CD4-positive, alpha-beta T cell treated with Interleukin-4 for 1 hour (primary cell): ENCODE measurements around the gene PINLYP.

Source experiments
- DNase-seq, 2 donors: peaks; one replicate each; pipeline ENCODE4 v3.0.0-alpha.2; 2020 to 2022

Gene PINLYP

DNA sequence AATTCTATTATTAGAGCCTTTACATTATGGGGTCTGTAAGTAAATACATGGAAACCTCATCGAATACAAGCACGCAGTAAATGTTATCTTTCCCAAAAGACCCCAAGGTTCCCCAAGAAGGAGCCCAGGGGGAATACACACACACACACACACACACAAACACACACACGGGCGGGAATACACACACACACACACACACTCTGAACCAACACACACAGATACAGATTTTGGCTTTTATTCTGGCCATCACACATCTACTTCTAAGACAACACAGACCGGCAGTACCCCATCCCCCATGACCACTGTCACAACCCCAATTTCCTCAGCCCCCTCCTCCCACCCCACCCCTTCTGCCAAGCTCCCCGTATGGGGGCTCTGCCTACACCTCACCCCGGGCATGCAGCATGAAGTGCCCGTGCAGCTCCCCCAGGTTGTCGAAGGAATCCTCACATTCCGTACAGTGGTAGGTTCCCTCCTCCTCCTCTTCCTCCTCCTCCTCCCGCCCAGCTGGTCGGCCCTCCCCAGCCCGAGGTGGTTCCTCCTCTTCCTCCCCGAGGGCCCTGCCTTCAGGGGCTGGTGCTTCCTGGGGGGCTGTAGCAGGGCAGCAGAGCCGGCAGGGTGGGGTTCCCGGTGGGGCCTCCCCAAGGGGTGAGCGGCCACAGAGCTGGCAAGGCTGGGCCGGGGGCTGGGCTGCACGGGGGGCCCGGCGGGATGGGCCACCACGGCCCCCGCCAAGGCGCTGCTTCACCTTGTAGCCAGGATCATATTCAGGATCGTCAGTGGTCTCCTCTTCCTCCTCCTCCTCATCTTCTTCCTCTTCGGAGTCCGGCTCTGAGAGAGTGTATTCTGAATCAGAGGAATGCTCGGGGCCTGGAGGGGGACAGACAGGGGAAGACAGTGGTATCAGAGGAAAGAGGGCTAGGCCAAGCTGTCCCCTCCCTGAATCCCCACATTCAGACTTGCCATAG is 31.9 kb downstream of the PINLYP start:
- DNase-seq = no peak

DNA sequence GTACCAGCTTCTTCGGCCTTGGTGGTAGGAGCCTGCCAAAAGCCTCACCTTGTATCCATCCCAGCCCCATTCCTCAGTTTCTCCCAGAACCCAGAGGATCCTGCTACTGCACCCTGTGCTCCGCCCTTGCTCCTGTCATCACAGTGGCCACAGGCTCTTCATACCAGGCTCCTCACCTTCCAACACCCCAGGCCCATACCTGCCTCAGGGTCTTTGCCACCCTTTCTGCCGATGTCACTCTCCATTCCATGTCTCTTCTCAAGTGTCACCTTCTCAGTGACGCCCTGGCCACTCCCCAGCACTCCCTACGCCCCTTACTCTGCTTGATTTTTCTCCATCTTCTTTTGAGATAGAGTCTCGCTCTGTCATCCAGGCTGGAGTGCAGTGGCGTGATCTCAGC is 34.3 kb downstream of the PINLYP start:
- no peak for DNase-seq

DNA sequence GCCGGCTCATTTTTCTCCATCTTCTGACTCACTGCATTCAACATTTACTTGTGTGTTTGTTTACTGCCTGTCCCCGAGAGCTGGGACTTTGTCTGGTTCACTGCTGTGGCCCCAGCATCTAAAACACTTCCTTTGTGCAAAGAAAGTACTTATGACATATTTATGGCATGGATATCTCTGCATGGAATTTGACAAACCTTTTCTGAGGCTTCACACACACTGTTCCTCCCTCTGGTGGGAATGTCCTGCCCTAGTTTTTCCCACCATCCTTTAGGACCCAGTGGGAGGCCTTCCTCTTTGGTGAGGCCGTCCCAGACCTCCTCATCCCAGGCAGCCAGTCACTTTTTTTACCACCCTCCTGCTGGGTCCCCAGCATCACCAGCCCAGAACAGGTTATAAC is 34.9 kb downstream of the PINLYP start:
- no peak for DNase-seq

DNA sequence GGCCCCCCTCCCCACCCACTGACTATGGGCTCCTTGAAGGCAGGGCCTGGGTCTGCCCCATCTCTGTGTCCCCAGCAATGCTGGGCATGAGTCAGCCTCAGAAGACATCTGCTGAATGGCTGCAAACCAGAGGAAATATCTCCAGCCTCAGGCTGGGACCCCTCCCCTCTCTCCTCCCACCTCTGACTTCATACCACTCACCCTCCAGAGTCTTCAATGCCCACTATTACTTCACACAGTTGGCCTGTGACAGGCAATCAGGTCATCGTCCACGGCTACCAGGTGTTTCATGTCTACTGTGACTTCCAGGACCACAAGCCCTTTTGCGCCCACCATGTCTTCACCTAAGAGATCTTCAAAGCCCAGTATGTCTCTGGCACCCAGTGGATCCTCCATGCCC is 36.2 kb downstream of the PINLYP start, which contains the start of gene SRRM5:
Gene SRRM5, plus strand, starts transcription at position 301 of the 400 bp plus-strand sequence. Its CDS starts 34 bp downstream, at position 335.
- no peak for DNase-seq

DNA sequence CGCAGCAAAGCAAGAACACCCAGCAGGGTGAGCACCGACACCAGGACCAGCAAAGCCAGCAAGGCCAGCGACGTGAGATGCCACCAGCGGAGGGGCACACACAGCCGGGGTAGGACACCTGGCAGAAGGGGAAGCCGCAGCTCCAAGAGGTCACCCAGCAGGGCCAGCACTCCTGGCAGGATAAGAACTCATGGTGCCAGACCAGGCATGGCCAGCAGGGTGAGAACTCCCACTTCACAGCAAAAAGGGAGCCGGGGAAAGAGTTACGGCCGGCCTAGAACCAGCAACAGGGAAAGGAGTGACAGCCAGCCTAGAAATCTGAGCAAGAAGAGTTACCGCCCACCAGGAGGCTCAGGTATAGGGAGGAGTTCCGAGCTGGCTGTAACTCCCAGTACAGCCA is 36.8 kb downstream of the PINLYP start:
- DNase-seq = no peak

DNA sequence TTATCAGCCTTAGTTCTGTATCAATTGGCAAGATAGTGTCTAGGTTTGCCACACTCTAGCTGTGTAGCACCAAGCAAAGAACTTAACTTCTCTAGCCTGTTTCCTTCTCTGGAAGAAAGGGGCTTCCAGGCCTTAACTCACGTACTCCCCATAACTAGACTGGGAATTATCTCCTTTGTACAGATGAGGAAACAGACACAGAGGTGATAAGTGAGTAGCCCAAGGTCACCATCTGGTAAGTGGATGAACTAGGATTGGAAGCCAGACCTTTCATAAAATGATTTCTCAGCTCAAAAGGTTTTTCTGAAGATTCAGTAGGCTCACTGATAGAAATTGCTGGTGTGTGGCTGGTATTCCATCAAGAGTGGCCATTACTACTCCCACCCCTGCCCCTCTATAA is 40.7 kb downstream of the PINLYP start:
- DNase-seq = no peak

DNA sequence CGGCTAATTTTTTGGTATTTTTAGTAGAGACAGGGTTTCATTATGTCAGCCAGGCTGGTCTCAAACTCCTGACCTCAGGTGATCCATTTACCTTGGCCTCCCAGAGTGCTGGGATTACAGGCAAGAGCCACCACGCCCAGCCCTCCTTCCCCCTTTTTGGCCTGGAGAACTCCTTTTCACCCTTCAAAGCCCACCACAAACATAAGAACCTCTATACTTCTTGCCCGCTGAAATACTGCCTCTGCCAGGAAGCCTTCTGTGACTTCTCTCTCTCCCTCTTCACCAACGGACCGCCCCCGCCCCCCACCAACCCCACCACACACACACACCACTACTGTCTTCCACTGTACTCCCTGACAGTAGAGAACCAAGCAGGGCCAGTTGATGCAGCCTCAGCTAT is 41.4 kb downstream of the PINLYP start:
- no peak for DNase-seq

DNA sequence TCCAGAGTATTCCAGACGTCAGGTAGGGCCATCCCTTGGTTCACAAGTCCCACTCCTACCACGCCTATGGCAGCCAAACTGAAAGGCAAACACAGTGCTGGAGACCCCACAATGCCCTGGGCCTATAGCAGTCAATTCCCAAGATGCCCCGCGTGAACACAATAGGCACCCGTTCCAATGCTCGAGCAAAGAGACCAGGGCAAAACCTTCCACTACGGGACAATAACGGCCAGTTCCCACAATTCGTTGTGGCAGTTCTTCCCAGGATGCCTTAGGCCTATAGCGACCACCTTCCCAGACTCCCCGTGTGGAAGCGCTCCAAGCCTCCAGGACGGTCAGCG is 43.3 kb downstream of the PINLYP start:
- DNase-seq = peak; percentile 39 to 44

DNA sequence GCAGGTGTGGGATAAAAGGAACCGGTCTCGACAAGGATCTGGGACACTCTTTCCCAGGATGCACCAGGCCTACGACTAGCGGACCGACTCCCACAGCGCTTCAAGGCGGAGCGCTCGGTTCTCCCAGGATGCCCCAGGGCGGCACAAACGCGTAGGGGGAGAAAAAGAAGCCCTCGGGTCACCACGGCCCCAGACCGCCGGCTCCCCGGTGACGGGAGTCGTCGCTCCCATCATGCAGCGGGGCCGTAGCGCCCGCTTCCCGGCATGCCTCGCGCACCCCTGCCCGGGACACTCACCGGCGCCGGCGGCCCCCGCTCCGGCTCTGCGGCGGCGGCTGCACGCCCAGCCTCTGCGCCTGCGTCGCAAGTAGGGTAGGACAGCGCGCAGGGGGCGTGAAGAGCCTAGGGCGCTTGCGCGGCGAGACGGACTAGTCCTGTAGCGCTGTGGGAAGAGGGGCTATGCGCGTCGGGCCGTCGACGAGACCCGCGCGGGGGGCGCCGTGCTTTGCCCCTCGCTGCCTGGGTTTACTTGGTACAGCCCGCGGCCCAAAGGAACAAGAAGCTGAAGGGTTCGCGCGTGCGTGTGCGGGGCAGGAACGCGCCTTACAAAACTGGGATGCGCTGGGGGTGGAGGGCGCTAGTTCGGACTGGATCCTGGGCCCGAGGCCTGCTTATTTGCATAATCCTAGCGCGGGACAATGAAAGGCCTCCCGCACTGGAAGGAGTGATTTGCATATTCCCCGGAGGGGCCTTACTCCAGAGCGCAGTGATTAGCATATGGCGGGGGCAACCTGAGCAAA is 43.9 kb downstream of the PINLYP start, which contains the start of gene ZNF428:
Gene ZNF428, minus strand, starts transcription at position 368 of the 799 bp plus-strand sequence. CDS start 5,325 bp downstream, outside the sequence.
- peak; percentile 90 for DNase-seq

DNA sequence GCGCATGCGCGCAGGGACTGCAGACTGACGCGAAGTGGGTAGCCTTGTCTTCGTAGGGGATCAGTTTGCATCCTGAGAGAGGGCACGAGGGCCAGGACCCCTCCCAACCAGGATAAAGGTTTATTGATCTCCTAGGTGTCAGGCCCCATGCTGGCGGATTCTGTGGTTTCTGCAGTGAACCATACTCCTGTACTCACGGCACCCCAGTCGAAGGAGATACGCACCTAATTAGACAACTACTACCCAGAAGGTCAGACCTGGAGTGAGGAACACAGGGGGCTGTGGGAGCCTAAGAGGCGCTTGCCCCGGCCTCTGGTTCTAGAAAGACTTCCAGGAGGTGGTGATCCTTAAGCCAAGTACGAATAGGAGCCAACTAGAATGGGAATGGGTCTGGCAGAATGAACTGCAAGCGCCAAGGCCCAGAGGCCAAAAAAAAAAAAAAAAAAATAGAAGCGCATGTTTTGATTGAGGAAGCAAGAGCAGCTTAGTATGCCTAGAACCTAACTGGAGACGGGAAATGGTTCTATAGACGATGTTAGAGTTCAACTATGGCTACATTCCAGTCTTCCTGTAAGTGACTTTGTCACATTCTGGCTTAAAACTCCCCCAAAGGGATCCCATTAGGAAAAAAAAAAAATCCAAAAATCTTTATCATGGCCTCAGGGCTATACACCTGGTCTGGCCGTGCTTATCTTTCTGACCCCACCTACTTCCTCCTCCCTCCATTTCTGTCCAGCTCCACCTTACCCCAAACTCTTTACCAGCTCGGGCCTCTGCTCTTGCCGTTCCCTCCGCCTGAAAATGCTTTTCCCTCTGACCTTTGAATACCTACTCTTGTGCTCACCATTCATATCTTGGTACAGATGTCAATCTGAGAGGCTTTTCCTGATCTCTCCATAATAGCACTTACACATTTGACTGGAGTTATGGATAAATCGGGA is 44.7 kb downstream of the PINLYP start:
- peak in 1 of 2 donors; percentile 87 for DNase-seq

DNA sequence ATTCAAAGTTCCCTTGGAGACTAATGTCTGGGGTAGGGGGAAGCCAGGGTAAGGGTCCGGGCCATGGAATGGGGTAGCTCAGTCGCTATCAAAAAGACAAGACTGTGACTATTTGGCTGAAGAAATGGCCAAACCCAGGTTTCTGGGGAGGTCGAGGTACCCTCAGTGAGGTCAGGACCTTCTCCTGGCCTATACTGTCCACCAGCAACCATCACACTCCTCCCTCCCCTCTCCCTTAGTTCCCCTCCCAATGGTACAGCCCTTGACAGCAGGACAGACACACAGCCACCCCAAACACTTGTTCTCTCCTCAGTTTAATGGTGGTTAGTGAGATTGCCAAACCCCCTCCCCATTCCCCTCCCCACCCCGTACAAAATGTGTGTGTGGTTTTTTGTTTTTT is 46.5 kb downstream of the PINLYP start:
- DNase-seq = no peak

DNA sequence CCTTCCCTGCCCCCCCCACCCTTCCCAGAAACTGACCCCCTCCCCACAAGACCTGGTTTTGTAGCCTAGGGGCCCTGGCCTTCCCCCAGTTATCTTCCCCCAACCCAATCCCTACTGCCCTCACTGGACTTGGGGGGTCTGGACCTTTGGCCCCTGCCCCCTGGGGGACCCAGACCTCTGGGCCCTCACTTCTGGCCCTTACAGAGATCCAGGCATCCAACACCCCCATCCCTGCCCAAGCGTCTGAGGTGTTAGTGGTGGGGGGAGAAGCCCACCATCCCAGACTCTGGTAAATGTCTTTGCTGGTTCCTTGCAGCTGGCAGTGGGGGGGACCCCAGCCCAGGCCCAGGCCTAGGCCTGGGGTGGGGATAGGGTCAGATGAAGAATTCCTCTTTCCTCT is 47.4 kb downstream of the PINLYP start:
- no peak for DNase-seq

DNA sequence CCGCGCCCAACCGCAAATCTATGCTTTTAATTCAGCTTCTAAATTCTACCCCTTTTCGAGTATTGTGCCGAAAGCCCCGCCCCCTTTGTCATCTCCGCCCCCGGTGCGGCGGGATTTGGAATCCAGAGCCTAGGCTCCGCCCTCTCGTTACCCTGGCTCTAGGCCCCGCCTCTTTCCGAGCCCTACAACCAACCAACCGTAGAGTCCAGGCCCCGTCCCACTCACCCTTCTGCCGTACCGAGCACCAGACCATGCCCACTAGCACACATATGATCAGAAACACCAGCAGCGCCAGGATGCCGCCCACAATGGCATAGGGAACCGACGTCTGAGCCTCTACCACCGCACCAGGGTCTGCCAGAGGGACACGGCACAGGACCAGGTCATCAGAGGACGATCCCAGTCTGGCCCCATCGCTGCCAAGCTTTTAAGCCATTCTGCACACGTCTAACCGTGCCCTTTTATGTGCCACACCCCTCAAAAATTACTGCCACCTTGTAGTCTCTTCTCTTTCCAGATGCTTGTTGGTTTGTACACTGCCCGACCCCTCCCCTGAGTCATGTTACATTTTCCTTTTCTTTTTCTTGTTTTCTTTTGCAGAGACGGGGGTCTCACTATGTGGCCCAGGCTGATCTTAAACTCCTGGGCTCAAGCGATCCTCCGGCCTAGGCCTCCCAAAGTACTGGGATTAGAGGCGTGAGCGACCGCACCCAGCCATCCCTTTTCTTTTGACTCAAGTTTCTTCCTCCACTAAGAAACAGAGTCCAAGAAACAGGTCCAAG is 48.5 kb downstream of the PINLYP start:
- DNase-seq = no peak

DNA sequence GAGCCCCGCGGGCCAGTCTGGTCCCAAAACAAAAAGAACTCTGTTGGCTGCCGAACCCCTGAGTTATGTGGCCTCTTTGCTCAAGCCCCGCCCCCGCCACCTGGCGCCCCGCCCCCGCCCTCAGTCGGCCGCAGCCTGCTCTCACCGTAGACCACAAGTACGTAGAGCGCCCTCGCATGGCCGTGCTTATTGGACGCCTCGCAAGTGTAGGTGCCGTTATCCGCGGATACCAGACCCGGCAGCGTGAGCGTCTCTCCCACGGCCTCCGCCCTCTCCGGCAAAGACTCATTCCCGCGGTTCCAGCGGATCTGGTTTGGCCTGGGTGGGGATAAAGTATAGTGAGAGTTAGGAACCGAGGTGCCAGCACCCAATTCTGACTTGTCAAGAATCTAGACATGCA is 49.3 kb downstream of the PINLYP start:
- DNase-seq = peak; percentile 88 to 89

DNA sequence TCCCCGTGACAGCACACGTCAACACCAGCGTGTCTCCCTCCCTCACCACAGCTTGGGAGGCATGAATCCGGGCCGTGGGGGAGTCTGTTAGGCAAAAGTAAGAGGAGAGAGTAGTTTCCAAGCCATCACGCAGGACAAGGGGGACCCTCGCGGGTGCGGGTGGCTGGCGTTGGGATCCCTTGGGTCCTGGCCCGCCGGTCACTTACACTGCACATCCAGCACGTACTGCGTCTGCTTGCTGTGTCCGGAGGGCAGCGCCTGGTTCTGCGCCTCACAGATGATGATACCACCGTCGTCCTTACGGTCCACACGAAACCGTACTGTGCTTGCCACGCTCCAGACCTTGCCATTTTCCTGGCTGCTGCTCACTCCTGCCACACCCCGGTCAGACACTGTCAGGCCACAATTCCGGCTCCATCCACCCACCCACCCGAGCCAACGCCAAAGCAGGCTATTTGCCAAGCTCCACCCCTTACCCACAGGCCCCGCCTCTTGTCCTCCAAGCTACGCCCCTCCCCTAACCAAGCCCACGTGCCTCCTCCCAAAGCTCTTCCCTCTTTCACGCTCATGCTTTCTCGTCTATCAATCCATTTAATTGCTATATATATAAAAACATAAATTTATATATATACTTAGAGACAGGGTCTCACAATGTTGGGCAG is 50.4 kb downstream of the PINLYP start:
- peak in 1 of 2 donors; percentile 21 for DNase-seq

DNA sequence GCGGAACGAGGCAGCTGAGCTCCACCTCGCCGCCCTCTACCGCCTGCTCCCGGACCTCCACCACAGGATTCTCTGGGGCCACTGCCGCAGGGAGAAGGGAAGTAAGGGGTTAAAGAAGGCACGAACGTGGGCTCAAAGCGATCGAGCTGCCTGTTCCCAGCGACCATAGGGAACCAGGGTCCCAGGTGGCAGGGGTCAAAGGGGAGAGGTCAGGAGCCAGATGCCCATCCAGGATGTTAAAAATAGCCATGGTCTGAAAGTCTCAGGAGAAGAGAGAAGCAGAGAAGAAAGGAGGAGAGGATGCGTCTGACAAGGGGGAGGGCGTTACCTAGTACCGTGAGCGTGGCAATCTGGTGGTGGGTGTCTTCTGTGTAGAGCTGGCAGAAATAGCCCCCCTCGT is 51.2 kb downstream of the PINLYP start:
- DNase-seq = no peak

DNA sequence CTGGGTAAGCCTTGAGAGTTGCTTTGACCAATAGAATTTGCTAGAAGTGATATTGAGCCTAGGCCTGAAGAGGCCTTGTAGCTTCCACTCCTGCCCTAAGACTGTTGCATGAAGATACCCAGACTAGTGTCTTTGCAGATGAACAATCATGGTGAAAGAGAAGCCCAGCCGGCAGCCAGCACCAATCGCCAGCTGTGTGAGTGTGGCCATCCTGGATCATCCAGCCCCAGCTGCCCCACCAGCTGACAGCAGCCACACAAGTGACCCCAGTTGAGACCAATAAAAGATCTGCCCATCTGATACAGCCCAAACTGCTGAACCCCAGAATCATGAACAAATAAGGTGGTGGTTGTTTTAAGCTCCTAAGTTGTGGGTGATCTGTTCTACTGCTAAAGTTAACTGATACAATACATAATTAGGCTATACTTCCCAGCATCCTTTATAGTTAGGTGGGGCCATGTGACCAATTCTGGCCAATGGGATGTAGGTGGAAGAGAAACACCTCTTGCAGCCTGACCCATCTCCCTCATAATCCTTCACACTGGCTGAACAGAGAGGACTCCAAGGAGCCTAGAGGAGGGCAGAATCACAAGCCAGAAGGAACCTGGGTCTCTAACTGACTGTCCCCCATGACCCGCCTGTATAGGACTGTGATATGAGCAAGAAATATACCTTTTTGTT is 53.2 kb downstream of the PINLYP start:
- DNase-seq = no peak

DNA sequence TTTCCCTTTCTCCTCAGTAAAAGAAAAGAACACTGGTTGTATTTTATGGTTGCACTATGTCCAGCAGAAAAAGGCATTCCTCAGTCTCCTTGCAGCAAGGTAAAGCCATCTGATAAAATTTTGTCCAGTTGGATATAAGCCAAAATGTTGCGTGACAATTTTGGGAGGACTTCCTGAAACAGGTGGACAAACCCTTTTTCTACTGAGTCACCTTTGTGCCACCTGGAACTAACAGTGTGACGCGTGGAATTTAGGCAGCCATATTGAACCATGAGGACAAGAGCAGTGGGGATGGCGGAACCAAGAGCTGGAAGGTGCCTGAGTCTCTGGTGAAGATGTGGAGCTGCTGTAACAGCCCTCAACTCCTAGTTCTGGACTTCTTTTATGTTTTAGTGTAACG is 55.9 kb downstream of the PINLYP start:
- no peak for DNase-seq
